Mammary epithelial cell (primary cell): ENCODE results near the gene SLC36A2.

Source experiments
- EZH2 ChIP-seq: IDR thresholded peaks from 2 replicates; pipeline ENCODE4 v1.6.1; 2012; ENCODE audit warnings: low read length, inconsistent platforms, borderline replicate concordance
- TF ChIP-seq, protein P1 (sequence below), 2 donors: IDR thresholded peaks in 1 of 2; conservative IDR thresholded peaks in 1 of 2; 2 replicates each; pipeline ENCODE4 v1.5.1; 2011 to 2012; ENCODE audit warnings: inconsistent platforms in 2 of 2, low read length in 2 of 2, mild to moderate bottlenecking in 2 of 2, control low read depth in 1 of 2, low read depth in 1 of 2; ENCODE audit not compliant: insufficient read depth in 1 of 2; ENCODE audit errors: extremely low read depth in 1 of 2

DNA sequence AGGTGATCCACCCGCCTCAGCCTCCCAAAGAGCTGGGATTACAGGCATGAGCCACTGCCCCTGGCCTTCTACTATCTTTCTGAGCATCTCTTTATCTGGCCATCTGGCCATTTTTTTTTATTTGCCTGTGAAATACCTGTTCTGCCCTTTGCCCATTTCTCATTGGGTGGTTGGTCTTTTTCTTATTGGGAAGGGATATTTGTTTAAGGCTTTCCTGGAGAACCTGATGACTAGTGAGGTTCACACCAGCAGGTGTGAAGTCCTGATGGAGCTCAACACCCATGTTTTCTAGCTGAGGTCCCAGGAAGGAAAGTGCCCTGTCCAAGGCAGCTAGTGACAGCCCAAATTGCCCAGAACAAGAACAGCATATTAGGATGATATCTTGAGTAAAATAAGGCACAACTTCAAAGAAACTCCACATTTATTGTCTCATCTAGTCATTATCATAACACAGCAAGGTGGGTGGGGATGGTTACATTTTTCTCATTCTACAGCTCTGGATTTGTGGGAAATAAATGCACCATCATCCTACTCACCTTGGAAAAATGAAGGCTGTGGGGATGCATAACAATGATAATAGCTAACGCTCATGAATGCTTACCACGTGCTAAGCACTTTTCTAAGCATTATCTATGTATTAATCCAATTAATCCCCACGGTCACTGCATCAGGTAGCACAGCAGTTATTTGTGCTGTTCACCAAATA lies 64.1 kb downstream of the SLC36A2 start:
- TF ChIP-seq, protein P1, sequence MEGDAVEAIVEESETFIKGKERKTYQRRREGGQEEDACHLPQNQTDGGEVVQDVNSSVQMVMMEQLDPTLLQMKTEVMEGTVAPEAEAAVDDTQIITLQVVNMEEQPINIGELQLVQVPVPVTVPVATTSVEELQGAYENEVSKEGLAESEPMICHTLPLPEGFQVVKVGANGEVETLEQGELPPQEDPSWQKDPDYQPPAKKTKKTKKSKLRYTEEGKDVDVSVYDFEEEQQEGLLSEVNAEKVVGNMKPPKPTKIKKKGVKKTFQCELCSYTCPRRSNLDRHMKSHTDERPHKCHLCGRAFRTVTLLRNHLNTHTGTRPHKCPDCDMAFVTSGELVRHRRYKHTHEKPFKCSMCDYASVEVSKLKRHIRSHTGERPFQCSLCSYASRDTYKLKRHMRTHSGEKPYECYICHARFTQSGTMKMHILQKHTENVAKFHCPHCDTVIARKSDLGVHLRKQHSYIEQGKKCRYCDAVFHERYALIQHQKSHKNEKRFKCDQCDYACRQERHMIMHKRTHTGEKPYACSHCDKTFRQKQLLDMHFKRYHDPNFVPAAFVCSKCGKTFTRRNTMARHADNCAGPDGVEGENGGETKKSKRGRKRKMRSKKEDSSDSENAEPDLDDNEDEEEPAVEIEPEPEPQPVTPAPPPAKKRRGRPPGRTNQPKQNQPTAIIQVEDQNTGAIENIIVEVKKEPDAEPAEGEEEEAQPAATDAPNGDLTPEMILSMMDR (conservative IDR thresholded peaks at IDR 0.05 in 1 of 2, IDR thresholded peaks at IDR 0.05 in 1 of 2; ENCODE audit: extremely low read depth in 1 of 2, insufficient read depth in 1 of 2, low read depth in 1 of 2, low read length in 2 of 2), result no peak
- TF ChIP-seq EZH2, result no peak
